ENCODE results near the gene NLGN4Y. TPM values are rescaled to one million over a fixed set of nuclear protein-coding genes. Genes with fewer than 3 reads are reported as not detected.

NLGN4Y gene
- total RNA-seq, 1 experiment from 2014 or later, result not detected

- no peak overlapping the region for H3K4me3 ChIP-seq
- no peak overlapping the region for H3K27ac ChIP-seq
- H3K36me3 ChIP-seq (ENCODE audit: low read depth), result no peaks in the 10 kb centered on the region
- intact Hi-C loops (cut with micrococcal nuclease; ENCODE audit: unreplicated experiment), result no loop called here
- H3K4me1 ChIP-seq (replicated peaks; ENCODE audit: insufficient read depth), result no peaks in the 10 kb centered on the region
- H2AFZ ChIP-seq, result no peak overlapping the region
- H4K20me1 ChIP-seq (ENCODE audit: insufficient read depth), result no peaks in the 10 kb centered on the region
- H3K4me2 ChIP-seq, result no peak overlapping the region
- TF ChIP-seq CTCF (conservative IDR thresholded peaks at IDR 0.05) (no peak), EZH2 (IDR thresholded peaks at IDR 0.05; ENCODE audit: low read depth) (no peak)
- no peaks in the 10 kb centered on the region for H3K9me3 ChIP-seq (ENCODE audit: insufficient read depth, low read depth)
- POLR2A ChIA-PET (ENCODE audit: unreplicated experiment), result no interaction called here
- H3F3A ChIP-seq (ENCODE audit: insufficient read depth, low read depth), result no peaks in the 10 kb centered on the region
- CTCF ChIA-PET, result no interaction called here
- BruUV-seq (replicated peaks), result no TSS peak
- DNase-seq, result no peak
- H3K27me3 ChIP-seq (ENCODE audit: insufficient read depth, low read depth), result no peaks in the 10 kb centered on the region
- H3K79me2 ChIP-seq (ENCODE audit: low read depth), result no peaks in the 10 kb centered on the region
- H3K9me2 ChIP-seq (ENCODE audit: insufficient read depth), result no peaks in the 10 kb centered on the region
Observed at GRCh38 chrY:14498071-14498470, 26.3 kb upstream of the NLGN4Y start.

GRCh38 chrY:14504592-14504991, 19.7 kb upstream of the NLGN4Y start:
- no peaks in the 10 kb centered on the region for H3F3A ChIP-seq (ENCODE audit: insufficient read depth, low read depth)
- no peaks in the 10 kb centered on the region for H3K4me1 ChIP-seq (replicated peaks; ENCODE audit: insufficient read depth)
- no peaks in the 10 kb centered on the region for H3K27me3 ChIP-seq (ENCODE audit: insufficient read depth, low read depth)
- no peak for DNase-seq
- no peaks in the 10 kb centered on the region for H3K9me3 ChIP-seq (ENCODE audit: insufficient read depth, low read depth)
- intact Hi-C loops (cut with micrococcal nuclease; ENCODE audit: unreplicated experiment), result no loop called here
- no peaks in the 10 kb centered on the region for H3K9me2 ChIP-seq (ENCODE audit: insufficient read depth)
- H3K79me2 ChIP-seq (ENCODE audit: low read depth), result no peaks in the 10 kb centered on the region
- no TSS peak for BruUV-seq (replicated peaks)
- no peaks in the 10 kb centered on the region for H3K36me3 ChIP-seq (ENCODE audit: low read depth)
- no peak overlapping the region for H3K4me3 ChIP-seq
- no peak overlapping the region for H3K27ac ChIP-seq
- H4K20me1 ChIP-seq (ENCODE audit: insufficient read depth), result no peaks in the 10 kb centered on the region
- POLR2A ChIA-PET (ENCODE audit: unreplicated experiment), result no interaction called here
- H3K4me2 ChIP-seq, result no peak overlapping the region
- CTCF ChIA-PET, result no interaction called here
- H2AFZ ChIP-seq, result no peak overlapping the region
- TF ChIP-seq EZH2 (IDR thresholded peaks at IDR 0.05; ENCODE audit: low read depth), result no peak
- no peak for TF ChIP-seq CTCF (conservative IDR thresholded peaks at IDR 0.05)

- H3F3A ChIP-seq (ENCODE audit: insufficient read depth, low read depth), result no peaks in the 10 kb centered on the region
- no peak for DNase-seq
- CTCF ChIA-PET, result no interaction called here
- no peak overlapping the region for H2AFZ ChIP-seq
- no peak overlapping the region for H3K4me2 ChIP-seq
- H3K36me3 ChIP-seq (ENCODE audit: low read depth), result no peaks in the 10 kb centered on the region
- POLR2A ChIA-PET (ENCODE audit: unreplicated experiment), result no interaction called here
- H3K9me3 ChIP-seq (ENCODE audit: insufficient read depth, low read depth), result no peaks in the 10 kb centered on the region
- no peaks in the 10 kb centered on the region for H3K79me2 ChIP-seq (ENCODE audit: low read depth)
- no peaks in the 10 kb centered on the region for H3K4me1 ChIP-seq (replicated peaks; ENCODE audit: insufficient read depth)
- intact Hi-C loops (cut with micrococcal nuclease; ENCODE audit: unreplicated experiment), result no loop called here
- H3K27me3 ChIP-seq (ENCODE audit: insufficient read depth, low read depth), result no peaks in the 10 kb centered on the region
- H3K27ac ChIP-seq, result no peak overlapping the region
- H4K20me1 ChIP-seq (ENCODE audit: insufficient read depth), result no peaks in the 10 kb centered on the region
- no peaks in the 10 kb centered on the region for H3K9me2 ChIP-seq (ENCODE audit: insufficient read depth)
- no peak overlapping the region for H3K4me3 ChIP-seq
- TF ChIP-seq CTCF (conservative IDR thresholded peaks at IDR 0.05) (no peak), EZH2 (IDR thresholded peaks at IDR 0.05; ENCODE audit: low read depth) (no peak)
- BruUV-seq (replicated peaks), result no TSS peak
Observed at GRCh38 chrY:14522379-14522950, 1.9 kb upstream of the NLGN4Y start.

All from PC-9 (cell line).